G401 (cell line): ENCODE data around the gene PEX16. TPM values are rescaled to one million over a fixed set of nuclear protein-coding genes. Genes with fewer than 3 reads are reported as not detected.
"Not testable (repeated sequence)": the region's sequence is repeated elsewhere in the genome, so short reads cannot be mapped to it uniquely, and the experiment has no call there.

Source experiments
- DNase-seq: peaks from one replicate; pipeline ENCODE4 v3.0.0-alpha.2; 2015; ENCODE audit warnings: low spot score
- in situ Hi-C: cut with HindIII; loops from 2 replicates; pipeline ENCODE4 v1.10.0; 2016; ENCODE audit warnings: low sequenced_read_pairs, mixed read lengths
- total RNA-seq: library from RNA; depleted of rRNA; stranded (reverse); fragments of >200 nt; shearing (Covaris generic); gene quantifications from 2 replicates; pipeline ENCODE4 v1.2.3, GENCODE V29; 2014

Gene PEX16
- total RNA-seq, 1 experiment from 2014 or later = 32.5 TPM

- in situ Hi-C loops = no loop called here
- DNase-seq = no peak
Observed at GRCh38 chr11:45920531-45921477, 3.1 kb upstream of the PEX16 start.

- no peak for DNase-seq
- in situ Hi-C loops = no loop called here
Observed at GRCh38 chr11:45919806-45920530, 2.3 kb upstream of the PEX16 start.

DNA sequence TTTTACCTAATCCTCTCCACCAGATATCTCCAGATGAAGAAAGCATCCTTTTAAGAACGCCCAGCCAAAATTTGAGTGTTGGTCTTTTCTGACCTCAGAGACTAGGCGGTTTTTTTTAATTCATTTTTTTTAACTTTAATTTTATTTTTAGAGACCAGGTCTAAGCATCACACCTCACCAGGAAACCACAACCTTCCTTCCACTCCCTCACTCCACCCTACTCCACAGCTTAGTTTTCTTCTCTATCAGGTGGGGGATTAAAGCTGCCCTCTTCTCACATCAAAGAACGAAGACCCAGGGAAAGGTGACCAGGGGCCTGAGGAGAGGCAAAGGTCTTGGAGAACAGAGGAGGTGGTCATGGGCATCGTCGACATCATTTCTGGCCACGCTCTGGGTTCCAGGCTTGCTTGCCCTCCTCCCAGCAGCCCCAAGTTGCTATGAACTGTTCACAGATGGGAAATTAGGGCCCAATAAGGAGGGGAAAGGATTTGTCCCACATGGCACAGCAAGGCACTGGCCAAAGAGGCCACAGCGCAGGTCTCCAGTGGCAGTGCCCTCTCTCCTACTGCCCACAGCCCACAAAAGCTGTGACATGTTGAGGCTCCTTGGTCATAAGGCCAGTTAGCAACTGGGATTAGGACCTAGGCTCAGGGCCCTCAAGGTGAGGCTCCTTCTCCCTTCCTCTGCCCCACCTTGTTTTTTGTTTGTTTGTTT is 1.4 kb upstream of the PEX16 start:
- in situ Hi-C loops = no loop called here
- DNase-seq = no peak

DNA sequence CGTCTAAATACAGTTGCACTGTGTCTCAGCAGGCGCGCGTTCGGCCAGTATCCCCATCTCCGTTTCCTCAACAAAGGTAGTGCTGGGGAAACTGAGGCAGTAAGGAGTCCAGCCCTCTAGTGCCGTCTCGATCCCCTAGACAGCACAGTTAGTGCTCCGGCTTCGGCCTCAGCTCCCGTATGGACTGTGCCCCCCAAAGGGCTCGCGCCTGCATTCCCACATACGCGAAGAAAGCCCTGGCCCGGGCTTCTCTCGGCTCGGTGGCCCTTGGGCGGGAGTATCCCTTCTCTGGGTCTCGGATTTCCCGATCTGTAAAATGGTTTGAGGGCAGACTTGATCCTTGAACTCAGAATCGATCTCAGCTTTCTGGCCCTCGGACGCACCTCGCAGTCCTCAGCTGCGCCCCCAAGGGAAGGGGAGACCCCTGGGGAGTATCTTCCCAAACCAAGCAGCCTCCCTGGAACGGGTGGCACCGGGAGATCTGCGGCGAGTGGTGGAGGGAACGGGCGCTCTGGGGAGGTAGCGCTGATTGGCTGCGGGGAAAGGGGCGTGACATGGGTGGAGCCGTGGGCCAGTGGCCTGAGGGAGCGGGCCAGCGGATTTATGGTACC is 759 bp upstream of the PEX16 start:
- in situ Hi-C loops = no loop called here
- peak; percentile 92 for DNase-seq

GRCh38 chr11:45917286-45917622 is 423 bp downstream of the PEX16 start:
- no peak for DNase-seq
- in situ Hi-C loops = no loop called here

DNA sequence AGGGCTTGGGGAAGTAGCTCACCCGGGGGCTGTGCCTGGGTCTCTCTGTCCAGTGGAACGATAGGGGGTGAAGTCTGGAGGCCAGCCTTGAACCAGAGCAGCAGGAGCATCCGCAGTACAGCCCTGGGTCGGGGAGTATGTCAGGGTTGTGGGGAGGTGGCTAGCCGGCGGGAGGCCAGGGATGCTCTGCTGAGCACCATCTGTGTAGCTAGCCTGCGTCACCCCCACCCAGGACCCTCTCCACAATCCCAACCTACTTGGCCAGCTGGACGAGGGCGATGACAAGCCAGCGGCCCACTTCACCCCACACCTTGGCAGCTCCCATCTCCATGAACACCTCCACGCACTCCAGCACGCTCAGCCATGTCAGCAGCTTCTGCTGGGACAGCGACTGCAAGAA is 2.2 kb downstream of the PEX16 start:
- in situ Hi-C loops = no loop called here
- DNase-seq = no peak

DNA sequence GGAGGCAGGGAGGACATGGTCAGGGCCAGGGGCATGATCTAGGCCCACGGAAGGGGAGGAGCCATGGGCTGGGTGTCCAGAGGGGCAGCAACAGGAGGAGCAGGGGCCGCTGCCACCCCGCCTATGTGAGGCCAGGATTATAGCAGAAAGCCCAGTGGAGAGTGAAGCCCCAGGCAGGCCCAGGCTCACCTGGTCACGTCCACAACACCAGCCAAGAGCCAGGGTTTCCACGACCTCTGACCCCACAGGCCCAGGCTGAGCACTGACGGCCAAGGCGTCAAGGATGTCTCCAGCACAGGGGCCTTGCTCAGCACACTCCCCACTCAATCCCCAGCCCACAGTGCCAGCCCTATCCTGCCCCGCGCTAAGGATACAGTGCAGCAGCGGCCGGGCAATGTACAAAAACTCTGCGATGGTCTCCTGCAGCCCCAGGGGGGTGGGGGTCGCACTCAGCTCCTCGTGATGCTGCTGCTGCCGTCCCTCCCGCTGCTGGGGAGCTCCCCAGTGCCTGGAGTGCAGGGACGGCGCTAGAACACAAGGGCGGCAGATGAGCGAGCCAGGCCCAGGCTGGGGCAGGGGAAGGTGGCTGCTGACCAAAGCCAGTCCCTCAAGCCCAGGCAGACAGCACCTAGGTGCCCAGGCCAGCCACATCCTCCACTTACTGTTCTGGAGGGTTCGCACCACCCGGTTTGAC is 3.6 kb downstream of the PEX16 start:
- in situ Hi-C loops = no loop called here
- no peak for DNase-seq

DNA sequence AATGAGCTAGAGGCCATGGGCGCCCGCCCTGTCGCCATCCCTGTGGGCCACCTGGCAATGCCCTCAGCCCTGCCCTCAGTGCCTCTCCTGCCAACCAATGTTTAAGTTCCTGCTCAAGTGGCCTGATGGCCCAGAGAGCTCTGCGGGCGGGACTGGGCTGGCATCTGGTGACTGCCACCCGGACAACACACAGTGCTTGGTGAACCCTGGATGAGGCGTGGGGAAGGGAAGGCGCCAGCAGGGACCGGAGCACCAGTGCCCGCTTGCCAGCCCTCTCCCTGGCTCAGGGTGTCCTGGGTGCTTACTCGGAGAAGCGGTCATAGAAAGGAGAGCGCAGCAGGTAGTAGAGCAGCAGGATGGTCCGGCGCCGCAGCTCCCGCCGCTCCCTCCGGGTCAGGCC is 4.2 kb downstream of the PEX16 start:
- in situ Hi-C loops = no loop called here
- no peak for DNase-seq

DNA sequence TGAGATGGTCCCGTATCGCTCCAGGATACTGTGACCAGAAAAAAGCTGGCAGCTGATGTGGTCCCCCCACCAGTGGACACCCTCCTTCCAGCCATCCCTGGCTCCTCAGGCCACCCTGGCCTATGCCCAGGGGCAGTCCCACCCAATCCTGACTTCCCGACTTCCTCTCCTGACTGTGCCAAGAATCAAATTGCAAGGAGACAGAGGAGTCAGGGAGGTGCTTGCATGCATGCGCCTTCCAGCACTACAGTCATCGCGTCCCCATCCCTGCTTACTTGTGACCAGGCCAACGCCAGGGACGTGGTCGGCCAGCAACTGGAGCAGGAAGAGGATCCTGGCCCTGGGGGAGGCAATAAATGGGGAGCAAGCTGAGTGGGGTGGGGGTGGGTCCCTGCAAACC is 7.1 kb downstream of the PEX16 start:
- no peak for DNase-seq
- in situ Hi-C loops = no loop called here

GRCh38 chr11:45909594-45910475 is 7.8 kb downstream of the PEX16 start:
- DNase-seq = peak; percentile 64
- in situ Hi-C loops = no loop called here

- in situ Hi-C loops = no loop called here
Observed at GRCh38 chr11:45907911-45908370, 9.7 kb downstream of the PEX16 start.

DNA sequence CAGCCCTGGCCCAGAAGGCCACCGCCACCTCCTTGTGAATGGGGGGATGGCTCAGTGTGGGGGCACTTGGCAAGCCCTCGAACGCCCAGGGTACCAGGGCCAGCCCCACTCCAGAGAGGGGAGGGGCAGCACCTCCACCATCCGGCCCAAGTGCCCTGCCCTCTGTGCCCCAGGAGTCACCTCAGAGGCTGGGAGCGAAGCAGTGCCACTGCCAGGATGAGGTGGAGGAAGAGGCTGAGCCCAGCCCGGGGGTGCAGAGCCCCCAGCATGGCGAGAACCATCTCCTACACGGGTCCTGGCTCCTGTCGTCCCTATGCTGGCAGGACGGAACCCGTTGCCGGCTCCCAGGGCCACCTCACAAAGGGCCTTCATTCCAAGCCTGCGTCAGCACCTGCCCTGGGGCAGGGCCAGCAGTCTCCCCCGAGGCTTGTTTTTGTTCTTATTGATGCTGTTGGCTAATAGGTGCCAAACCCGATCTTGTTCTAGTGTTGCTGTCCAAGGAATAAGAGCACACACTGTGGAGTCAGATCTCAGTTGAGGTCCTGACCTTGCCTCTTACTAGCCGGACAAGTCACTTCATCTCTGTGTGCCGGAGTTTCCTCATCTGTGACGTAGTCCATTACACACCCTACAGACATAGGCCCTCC is 10.6 kb downstream of the PEX16 start, which contains the start of gene FREY1:
Gene FREY1, minus strand, starts transcription at position 307 of the 647 bp plus-strand sequence. Its CDS starts 26 bp downstream, at position 281.
- DNase-seq = no peak
- in situ Hi-C loops = no loop called here

More at GRCh38 chr11:45907911-45908370, 9.7 kb downstream of the PEX16 start:
- peak; percentile 87 for DNase-seq

GRCh38 chr11:45906096-45906682 is 11.5 kb downstream of the PEX16 start:
- in situ Hi-C loops = no loop called here
- no peak for DNase-seq

- DNase-seq, in situ Hi-C loops: not testable (repeated sequence)
Observed at GRCh38 chr11:45905576-45905975, 12.1 kb downstream of the PEX16 start.

GRCh38 chr11:45905095-45905494 is 12.6 kb downstream of the PEX16 start:
- DNase-seq = no peak
- in situ Hi-C loops = no loop called here

DNA sequence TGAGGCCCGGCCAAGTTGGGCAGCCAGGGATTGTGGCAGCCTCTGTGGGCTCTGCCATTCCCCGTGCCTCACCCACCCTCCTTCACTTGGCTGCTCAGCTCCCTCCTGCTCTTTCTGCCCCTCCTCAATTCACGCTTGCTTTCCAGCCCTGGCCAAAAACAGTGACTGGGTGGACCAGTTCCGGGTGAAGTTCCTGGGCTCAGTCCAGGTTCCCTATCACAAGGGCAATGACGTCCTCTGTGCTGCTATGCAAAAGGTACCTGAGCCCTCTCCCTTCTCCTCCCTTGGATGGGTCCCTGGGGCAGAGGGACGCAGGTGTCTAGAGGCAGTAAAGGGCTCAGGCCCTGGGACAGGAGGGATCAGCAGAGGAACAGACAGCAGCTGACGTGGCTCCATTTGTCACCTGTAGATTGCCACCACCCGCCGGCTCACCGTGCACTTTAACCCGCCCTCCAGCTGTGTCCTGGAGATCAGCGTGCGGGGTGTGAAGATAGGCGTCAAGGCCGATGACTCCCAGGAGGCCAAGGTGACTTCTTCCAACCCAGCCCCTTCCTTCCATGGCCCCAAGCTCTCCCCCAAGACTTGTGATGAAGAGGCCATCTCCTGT is 13.3 kb downstream of the PEX16 start:
- no peak for DNase-seq
- in situ Hi-C loops = no loop called here
